Measurements from ENCODE around the gene SLC24A3.

DNA sequence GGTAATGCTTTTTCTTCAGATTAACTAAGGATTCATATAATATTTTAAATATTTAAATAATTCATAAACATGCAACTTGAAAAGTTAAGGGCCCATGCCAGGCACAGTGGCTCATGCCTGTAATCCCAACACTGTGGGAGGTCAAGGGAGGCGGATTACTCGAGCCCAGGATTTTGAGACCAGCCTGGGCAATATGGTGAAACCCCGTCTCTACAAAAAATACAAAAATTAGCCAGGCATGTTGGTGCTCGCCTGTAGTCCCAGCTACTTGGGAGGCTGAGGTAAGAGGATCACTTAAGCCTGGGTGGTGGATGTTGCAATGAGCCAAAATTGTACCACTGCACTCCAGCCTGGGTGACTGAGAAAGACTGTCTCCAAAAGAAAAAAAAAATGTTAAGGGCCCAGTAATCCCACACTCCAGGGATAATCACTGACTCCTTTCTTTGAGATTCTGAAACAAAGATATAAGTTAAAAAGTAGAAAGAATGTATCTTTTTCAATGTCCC, 537.7 kb downstream of the SLC24A3 start:
- no peak for TF ChIP-seq EZH2phosphoT487 (IDR thresholded peaks at IDR 0.05; ENCODE audit: low read depth, severe bottlenecking, unreplicated experiment)
- TF ChIP-seq, protein P1, sequence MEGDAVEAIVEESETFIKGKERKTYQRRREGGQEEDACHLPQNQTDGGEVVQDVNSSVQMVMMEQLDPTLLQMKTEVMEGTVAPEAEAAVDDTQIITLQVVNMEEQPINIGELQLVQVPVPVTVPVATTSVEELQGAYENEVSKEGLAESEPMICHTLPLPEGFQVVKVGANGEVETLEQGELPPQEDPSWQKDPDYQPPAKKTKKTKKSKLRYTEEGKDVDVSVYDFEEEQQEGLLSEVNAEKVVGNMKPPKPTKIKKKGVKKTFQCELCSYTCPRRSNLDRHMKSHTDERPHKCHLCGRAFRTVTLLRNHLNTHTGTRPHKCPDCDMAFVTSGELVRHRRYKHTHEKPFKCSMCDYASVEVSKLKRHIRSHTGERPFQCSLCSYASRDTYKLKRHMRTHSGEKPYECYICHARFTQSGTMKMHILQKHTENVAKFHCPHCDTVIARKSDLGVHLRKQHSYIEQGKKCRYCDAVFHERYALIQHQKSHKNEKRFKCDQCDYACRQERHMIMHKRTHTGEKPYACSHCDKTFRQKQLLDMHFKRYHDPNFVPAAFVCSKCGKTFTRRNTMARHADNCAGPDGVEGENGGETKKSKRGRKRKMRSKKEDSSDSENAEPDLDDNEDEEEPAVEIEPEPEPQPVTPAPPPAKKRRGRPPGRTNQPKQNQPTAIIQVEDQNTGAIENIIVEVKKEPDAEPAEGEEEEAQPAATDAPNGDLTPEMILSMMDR (IDR thresholded peaks at IDR 0.05; ENCODE audit: poor library complexity), result no peak
